Liver (tissue), 3 donors: Measurements from ENCODE around the gene LRRC32.

ENCODE experiments used
- EGR1 ChIP-seq, 2 donors: IDR thresholded peaks; 2 replicates each; pipeline ENCODE4 v1.6.1; 2016 to 2018; ENCODE audit warnings: antibody characterized with exemption in 2 of 2, low read depth in 2 of 2
- HNF4A ChIP-seq, 2 donors: conservative IDR thresholded peaks; 2 replicates each; pipeline ENCODE4 v1.6.1; 2016; ENCODE audit warnings: antibody characterized with exemption in 2 of 2, mild to moderate bottlenecking in 2 of 2
- JUND ChIP-seq, 2 donors: IDR thresholded peaks; 2 replicates each; pipeline ENCODE4 v1.6.1; 2016; ENCODE audit warnings: antibody characterized with exemption in 2 of 2
- RAD21 ChIP-seq, 2 donors: IDR thresholded peaks; 2 replicates each; pipeline ENCODE4 v1.6.1; 2016; ENCODE audit warnings: antibody characterized with exemption in 2 of 2, mild to moderate bottlenecking in 2 of 2
- RXRA ChIP-seq, 2 donors: IDR thresholded peaks; 2 replicates each; pipeline ENCODE4 v1.6.1; 2017 to 2018; ENCODE audit warnings: antibody characterized with exemption in 2 of 2, mild to moderate bottlenecking in 1 of 2
- SP1 ChIP-seq: IDR thresholded peaks from 2 replicates; pipeline ENCODE4 v1.6.1; 2018; ENCODE audit warnings: antibody characterized with exemption, mild to moderate bottlenecking
- YY1 ChIP-seq: IDR thresholded peaks from 2 replicates; pipeline ENCODE4 v1.6.1; 2016; ENCODE audit warnings: antibody characterized with exemption, mild to moderate bottlenecking
- TF ChIP-seq, protein P1 (sequence below): fragments of 150-350 bp; IDR thresholded peaks from 2 replicates; pipeline ENCODE4 v1.5.1; 2017; ENCODE audit warnings: improper control_type of control experiment, low read depth, low read length; ENCODE audit not compliant: missing input control
- TF ChIP-seq, protein P2 (sequence below): IDR thresholded peaks from 2 replicates; pipeline ENCODE4 v1.6.1; 2016; ENCODE audit warnings: antibody characterized with exemption
- TF ChIP-seq, protein P3 (sequence below): IDR thresholded peaks from 2 replicates; pipeline ENCODE4 v1.6.1; 2016; ENCODE audit warnings: antibody characterized with exemption, mild to moderate bottlenecking
- TF ChIP-seq, protein P4 (sequence below): IDR thresholded peaks from 2 replicates; pipeline ENCODE4 v1.6.1; 2016; ENCODE audit warnings: antibody characterized with exemption
- TF ChIP-seq, protein P5 (sequence below): IDR thresholded peaks from 2 replicates; pipeline ENCODE4 v1.6.1; 2016; ENCODE audit warnings: antibody characterized with exemption
- donor health status: healthy.
- donor health status: healthy.

GRCh38 chr11:76671626-76672309 is 1.2 kb upstream of the LRRC32 start:
- no peak for TF ChIP-seq YY1
- TF ChIP-seq, protein P1, sequence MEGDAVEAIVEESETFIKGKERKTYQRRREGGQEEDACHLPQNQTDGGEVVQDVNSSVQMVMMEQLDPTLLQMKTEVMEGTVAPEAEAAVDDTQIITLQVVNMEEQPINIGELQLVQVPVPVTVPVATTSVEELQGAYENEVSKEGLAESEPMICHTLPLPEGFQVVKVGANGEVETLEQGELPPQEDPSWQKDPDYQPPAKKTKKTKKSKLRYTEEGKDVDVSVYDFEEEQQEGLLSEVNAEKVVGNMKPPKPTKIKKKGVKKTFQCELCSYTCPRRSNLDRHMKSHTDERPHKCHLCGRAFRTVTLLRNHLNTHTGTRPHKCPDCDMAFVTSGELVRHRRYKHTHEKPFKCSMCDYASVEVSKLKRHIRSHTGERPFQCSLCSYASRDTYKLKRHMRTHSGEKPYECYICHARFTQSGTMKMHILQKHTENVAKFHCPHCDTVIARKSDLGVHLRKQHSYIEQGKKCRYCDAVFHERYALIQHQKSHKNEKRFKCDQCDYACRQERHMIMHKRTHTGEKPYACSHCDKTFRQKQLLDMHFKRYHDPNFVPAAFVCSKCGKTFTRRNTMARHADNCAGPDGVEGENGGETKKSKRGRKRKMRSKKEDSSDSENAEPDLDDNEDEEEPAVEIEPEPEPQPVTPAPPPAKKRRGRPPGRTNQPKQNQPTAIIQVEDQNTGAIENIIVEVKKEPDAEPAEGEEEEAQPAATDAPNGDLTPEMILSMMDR: no peak
- TF ChIP-seq JUND (IDR thresholded peaks at IDR 0.05): no peak
- no peak for TF ChIP-seq RXRA (IDR thresholded peaks at IDR 0.05)
- TF ChIP-seq, protein P2, sequence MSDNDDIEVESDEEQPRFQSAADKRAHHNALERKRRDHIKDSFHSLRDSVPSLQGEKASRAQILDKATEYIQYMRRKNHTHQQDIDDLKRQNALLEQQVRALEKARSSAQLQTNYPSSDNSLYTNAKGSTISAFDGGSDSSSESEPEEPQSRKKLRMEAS: no peak
- TF ChIP-seq, protein P3, sequence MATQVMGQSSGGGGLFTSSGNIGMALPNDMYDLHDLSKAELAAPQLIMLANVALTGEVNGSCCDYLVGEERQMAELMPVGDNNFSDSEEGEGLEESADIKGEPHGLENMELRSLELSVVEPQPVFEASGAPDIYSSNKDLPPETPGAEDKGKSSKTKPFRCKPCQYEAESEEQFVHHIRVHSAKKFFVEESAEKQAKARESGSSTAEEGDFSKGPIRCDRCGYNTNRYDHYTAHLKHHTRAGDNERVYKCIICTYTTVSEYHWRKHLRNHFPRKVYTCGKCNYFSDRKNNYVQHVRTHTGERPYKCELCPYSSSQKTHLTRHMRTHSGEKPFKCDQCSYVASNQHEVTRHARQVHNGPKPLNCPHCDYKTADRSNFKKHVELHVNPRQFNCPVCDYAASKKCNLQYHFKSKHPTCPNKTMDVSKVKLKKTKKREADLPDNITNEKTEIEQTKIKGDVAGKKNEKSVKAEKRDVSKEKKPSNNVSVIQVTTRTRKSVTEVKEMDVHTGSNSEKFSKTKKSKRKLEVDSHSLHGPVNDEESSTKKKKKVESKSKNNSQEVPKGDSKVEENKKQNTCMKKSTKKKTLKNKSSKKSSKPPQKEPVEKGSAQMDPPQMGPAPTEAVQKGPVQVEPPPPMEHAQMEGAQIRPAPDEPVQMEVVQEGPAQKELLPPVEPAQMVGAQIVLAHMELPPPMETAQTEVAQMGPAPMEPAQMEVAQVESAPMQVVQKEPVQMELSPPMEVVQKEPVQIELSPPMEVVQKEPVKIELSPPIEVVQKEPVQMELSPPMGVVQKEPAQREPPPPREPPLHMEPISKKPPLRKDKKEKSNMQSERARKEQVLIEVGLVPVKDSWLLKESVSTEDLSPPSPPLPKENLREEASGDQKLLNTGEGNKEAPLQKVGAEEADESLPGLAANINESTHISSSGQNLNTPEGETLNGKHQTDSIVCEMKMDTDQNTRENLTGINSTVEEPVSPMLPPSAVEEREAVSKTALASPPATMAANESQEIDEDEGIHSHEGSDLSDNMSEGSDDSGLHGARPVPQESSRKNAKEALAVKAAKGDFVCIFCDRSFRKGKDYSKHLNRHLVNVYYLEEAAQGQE: no peak
- no peak for TF ChIP-seq SP1
- TF ChIP-seq EGR1 (IDR thresholded peaks at IDR 0.05; ENCODE audit: low read depth in 2 of 2): no peak
- TF ChIP-seq, protein P4, sequence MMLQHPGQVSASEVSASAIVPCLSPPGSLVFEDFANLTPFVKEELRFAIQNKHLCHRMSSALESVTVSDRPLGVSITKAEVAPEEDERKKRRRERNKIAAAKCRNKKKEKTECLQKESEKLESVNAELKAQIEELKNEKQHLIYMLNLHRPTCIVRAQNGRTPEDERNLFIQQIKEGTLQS: no peak
- no peak for TF ChIP-seq RAD21 (IDR thresholded peaks at IDR 0.05)
- TF ChIP-seq, protein P5, sequence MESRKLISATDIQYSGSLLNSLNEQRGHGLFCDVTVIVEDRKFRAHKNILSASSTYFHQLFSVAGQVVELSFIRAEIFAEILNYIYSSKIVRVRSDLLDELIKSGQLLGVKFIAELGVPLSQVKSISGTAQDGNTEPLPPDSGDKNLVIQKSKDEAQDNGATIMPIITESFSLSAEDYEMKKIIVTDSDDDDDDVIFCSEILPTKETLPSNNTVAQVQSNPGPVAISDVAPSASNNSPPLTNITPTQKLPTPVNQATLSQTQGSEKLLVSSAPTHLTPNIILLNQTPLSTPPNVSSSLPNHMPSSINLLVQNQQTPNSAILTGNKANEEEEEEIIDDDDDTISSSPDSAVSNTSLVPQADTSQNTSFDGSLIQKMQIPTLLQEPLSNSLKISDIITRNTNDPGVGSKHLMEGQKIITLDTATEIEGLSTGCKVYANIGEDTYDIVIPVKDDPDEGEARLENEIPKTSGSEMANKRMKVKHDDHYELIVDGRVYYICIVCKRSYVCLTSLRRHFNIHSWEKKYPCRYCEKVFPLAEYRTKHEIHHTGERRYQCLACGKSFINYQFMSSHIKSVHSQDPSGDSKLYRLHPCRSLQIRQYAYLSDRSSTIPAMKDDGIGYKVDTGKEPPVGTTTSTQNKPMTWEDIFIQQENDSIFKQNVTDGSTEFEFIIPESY: no peak
- TF ChIP-seq HNF4A (conservative IDR thresholded peaks at IDR 0.05): no peak
